GM10266 (cell line): ENCODE results near the gene DCTD.

Experiments used
- DNase-seq: peaks from one replicate; pipeline ENCODE4 v3.0.0; 2012; ENCODE audit errors: extremely low spot score
- TF ChIP-seq, protein P1 (sequence below): IDR thresholded peaks from 2 replicates; pipeline ENCODE4 v1.5.1; 2012; ENCODE audit warnings: mild to moderate bottlenecking, low read depth; ENCODE audit not compliant: control insufficient read depth, insufficient read depth; ENCODE audit errors: missing control alignments

Gene DCTD

DNA sequence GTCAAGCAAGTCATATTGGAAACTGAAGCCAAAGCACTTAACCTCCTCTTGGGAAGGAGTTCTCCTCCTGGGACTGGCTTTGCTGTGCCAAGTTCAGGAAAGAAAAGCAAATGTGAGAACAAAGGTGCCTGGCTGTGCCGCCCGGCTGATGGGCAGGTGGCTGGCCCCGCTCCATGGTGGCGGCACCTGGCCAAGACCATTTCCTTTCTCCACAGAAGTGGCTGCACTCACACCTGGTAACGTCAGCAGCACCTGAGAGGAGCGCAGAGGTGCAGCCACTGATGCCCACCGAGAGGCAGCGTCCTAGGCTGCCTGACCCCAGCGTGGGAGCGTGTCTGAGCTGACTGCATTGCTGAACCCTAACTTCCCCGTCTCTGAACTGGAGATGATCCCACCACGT, 54.3 kb downstream of the DCTD start:
- TF ChIP-seq, protein P1, sequence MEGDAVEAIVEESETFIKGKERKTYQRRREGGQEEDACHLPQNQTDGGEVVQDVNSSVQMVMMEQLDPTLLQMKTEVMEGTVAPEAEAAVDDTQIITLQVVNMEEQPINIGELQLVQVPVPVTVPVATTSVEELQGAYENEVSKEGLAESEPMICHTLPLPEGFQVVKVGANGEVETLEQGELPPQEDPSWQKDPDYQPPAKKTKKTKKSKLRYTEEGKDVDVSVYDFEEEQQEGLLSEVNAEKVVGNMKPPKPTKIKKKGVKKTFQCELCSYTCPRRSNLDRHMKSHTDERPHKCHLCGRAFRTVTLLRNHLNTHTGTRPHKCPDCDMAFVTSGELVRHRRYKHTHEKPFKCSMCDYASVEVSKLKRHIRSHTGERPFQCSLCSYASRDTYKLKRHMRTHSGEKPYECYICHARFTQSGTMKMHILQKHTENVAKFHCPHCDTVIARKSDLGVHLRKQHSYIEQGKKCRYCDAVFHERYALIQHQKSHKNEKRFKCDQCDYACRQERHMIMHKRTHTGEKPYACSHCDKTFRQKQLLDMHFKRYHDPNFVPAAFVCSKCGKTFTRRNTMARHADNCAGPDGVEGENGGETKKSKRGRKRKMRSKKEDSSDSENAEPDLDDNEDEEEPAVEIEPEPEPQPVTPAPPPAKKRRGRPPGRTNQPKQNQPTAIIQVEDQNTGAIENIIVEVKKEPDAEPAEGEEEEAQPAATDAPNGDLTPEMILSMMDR = no peak
- no peak for DNase-seq

DNA sequence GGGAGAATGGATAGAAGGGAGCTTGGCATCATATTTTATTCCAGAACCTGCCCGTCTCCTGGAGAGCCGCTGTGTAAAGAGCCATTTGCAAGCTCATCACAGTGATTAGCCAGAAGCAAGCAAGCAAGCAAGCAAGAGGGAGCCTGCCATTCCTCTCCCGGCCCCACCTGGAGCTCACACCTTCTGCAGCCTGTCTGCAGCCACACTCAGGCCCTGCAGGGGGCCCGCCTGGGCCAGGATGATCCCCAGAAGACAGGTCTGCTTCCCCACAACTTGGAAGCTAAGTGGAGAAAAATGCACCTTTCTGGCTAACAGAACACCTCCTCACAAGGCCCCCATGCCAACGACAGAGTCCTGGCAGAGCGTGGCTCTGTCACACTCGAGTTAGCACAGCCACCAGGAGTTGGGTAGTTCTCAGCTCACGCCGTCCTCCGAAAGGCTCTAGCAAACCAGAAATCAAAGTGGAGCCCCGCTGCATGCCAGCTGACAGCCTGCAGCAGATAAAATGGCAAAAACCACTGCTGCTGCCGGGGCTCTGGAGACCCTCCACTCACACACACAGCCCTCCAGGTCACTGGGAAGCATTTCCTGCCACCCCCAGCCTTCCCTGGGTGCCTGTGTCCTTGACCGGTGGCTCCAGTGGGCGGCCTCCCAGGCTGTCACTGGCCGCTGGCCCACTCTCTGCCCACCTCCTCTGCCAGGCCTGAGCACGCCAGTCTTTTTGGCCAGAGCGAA, 54.9 kb downstream of the DCTD start:
- TF ChIP-seq, protein P1 = no peak
- DNase-seq = no peak

DNA sequence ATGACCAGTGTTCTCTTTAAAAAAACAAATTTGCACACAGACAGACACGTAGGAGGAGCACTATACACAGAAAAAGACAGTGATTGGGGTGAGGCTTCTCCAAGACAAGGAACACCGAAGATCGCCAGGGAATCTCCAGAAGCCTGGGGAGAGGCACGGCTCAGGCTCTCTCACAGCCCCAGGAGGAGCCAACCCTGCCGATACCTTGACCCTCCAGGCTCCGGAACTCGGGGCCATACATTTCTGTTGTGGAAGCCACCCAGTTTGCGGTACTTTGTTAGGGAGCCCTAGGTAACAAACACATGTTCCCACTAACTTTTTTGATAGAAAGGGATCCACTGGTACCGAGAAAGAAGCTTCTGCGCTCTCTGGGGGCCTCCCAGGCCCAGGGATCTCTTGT, 55.8 kb downstream of the DCTD start:
- no peak for DNase-seq
- TF ChIP-seq, protein P1 = no peak

DNA sequence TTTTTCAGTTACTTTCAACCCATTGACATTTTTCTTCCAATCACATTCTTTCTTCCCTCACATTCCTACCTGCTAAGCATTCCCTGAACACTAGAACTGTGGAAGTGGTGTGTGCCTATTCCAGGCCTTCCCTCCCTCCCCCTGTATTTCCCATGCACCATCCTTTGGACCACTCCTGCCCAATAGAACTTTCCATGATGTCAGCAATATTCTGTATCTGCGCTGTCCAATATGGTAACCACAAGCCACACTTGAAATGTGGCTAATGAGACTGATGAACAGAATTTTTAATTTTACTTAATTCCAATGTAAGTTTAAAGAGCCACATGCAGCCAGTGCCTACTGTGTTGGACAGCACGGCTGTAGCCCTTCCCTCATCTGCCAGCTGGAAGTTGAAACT, 57.5 kb downstream of the DCTD start:
- no peak for DNase-seq
- TF ChIP-seq, protein P1 = no peak

DNA sequence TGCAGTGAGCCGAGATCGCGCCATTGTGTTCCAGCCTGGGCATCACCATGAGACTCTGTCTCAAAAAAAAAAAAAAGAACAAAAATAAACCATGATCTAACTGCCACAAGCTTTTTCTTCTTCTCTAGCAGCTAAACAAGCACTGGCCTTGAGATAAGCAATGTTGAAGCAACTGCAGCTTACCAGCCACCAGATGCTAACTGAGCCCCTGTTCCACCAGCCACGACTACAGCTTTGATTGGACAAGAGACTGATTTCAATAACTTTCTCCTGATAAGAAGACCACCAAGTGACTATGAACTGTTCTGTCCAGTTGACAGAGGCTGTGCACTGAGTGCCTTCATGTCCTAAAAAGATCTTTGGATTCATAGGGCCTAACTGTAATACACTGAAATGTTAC, 58.5 kb downstream of the DCTD start:
- no peak for DNase-seq
- TF ChIP-seq, protein P1 = no peak

DNA sequence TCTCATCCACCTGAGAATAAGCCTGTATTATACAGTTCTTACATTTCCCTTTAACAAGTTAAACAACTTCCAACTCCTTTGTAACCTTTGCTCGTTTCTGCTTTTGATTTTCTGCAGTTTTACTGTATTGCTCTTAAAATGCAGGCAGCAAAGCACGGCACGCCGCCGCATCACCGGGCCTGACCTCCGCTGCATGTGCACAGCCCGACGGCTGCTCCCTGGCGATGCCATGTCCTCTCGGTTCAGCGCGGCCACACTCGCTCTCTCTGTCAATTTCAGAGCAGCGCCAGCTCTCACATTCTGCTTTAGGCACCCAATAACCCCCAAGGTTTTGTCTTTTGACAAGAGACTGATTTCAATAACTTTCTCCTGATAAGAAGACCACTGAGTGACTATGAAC, 60.3 kb downstream of the DCTD start:
- TF ChIP-seq, protein P1 = no peak
- no peak for DNase-seq

DNA sequence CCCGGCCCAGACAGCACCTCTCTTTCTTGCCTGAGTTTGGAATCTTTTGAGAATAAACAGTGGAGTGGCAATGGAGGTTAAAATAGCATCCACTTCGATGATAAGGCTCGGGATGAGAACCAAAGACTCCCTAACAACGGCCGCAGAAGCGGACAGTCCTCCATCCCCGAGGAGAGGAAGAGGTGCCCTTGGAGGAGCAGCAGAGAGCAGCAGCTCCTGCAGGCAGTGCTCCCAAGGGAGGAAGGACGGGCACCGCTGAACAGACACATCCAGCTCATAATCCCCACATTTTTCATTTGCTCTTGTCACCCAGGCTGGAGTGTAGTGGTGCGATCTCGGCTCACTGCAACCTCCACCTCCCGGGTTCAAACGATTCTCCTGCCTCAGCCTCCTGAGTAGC, 61.3 kb downstream of the DCTD start:
- DNase-seq = no peak
- TF ChIP-seq, protein P1 = no peak
